OCI-LY1 (cell line): Measurements from ENCODE around the gene TSN.
A peak's percentile ranks its signal among the peaks of the same experiment; 100 is the strongest.

Experiments used
- H2AFZ ChIP-seq: fragments of 200-600 bp; sonication (generic), shearing (Covaris generic); 2 replicates; pipeline ENCODE4 v1.6.0; 2014; ENCODE audit warnings: antibody characterized with exemption, mild to moderate bottlenecking, low read length
- H3F3A ChIP-seq: fragments of 200-600 bp; sonication (generic), shearing (Covaris generic); 2 replicates; pipeline ENCODE4 v1.6.0; 2014; ENCODE audit warnings: mild to moderate bottlenecking, antibody characterized with exemption, low read length, moderate library complexity; ENCODE audit not compliant: insufficient read depth
- H3K27ac ChIP-seq: fragments of 200-600 bp; sonication (generic); 2 replicates; pipeline ENCODE4 v1.5.1; 2014; ENCODE audit warnings: low read length, mixed run types, mild to moderate bottlenecking, low read depth; ENCODE audit not compliant: poor library complexity, severe bottlenecking
- H3K27me3 ChIP-seq: fragments of 200-600 bp; sonication (generic); 2 replicates; pipeline ENCODE4 v1.6.0; 2014; ENCODE audit warnings: antibody characterized with exemption, mild to moderate bottlenecking, low read length, moderate library complexity; ENCODE audit not compliant: insufficient read depth
- H3K36me3 ChIP-seq: fragments of 200-600 bp; sonication (generic); 2 replicates; pipeline ENCODE4 v1.6.1; 2014; ENCODE audit warnings: mild to moderate bottlenecking, antibody characterized with exemption, low read length, moderate library complexity, mixed read lengths; ENCODE audit not compliant: insufficient read depth
- H3K4me1 ChIP-seq: fragments of 200-600 bp; sonication (generic); 2 replicates; pipeline ENCODE4 v1.5.1; 2014; ENCODE audit warnings: mild to moderate bottlenecking, low read length, moderate library complexity; ENCODE audit not compliant: insufficient read depth, severe bottlenecking
- H3K4me2 ChIP-seq: fragments of 200-600 bp; sonication (generic), shearing (Covaris generic); 2 replicates; pipeline ENCODE4 v1.6.1; 2014; ENCODE audit warnings: low read length
- H3K4me3 ChIP-seq: fragments of 200-600 bp; sonication (generic); 2 replicates; pipeline ENCODE4 v1.5.1; 2014; ENCODE audit warnings: low read length, low read depth, mild to moderate bottlenecking, mixed read lengths; ENCODE audit not compliant: poor library complexity, severe bottlenecking
- H3K79me2 ChIP-seq: fragments of 200-600 bp; shearing (Covaris generic); 2 replicates; pipeline ENCODE4 v1.6.1; 2016; ENCODE audit warnings: mixed run types, low read length, mixed read lengths; ENCODE audit not compliant: insufficient read depth
- H3K9ac ChIP-seq: fragments of 200-600 bp; sonication (generic), shearing (Covaris generic); 2 replicates; pipeline ENCODE4 v1.6.1; 2014; ENCODE audit warnings: mild to moderate bottlenecking, low read length, mixed read lengths
- H3K9me2 ChIP-seq: fragments of 200-600 bp; sonication (generic), shearing (Covaris generic); 2 replicates; pipeline ENCODE4 v1.6.1; 2014; ENCODE audit warnings: low read depth, mild to moderate bottlenecking, low read length, mixed read lengths
- H3K9me3 ChIP-seq: fragments of 200-600 bp; shearing (Covaris generic); 2 replicates; pipeline ENCODE4 v1.6.1; 2014; ENCODE audit warnings: low read length, mixed read lengths
- H4K20me1 ChIP-seq: fragments of 200-600 bp; sonication (generic), shearing (Covaris generic); 2 replicates; pipeline ENCODE4 v1.6.0; 2016; ENCODE audit warnings: mild to moderate bottlenecking, low read length; ENCODE audit not compliant: insufficient read depth
- CTCF ChIP-seq: fragments of 200-600 bp; sonication (generic), shearing (Covaris generic); IDR thresholded peaks from 2 replicates; pipeline ENCODE4 v1.5.1; 2017; ENCODE audit warnings: mild to moderate bottlenecking, antibody characterized with exemption, low read length, moderate library complexity, mixed read lengths
- EZH2 ChIP-seq: fragments of 200-600 bp; sonication (generic), shearing (Covaris generic); IDR thresholded peaks from 2 replicates; pipeline ENCODE4 v1.8.0; 2017; ENCODE audit warnings: borderline replicate concordance, mixed run types, mild to moderate bottlenecking, antibody characterized with exemption, low read length, moderate library complexity, mixed read lengths

TSN gene

GRCh38 chr2:121736140-121736461 lies 19.4 kb upstream of the TSN start:
- Histone ChIP-seq H3K4me3 (peak overlapping the region; percentile 88), H3K9me3 (no peaks in the 10 kb centered on the region), H3K4me2 (peak overlapping the region; percentile 91), H4K20me1 (no peaks in the 10 kb centered on the region), H3F3A (no peaks in the 10 kb centered on the region), H3K9me2 (no peaks in the 10 kb centered on the region), H3K79me2 (peaks cover 25% of the 10 kb centered on the region), H3K27me3 (no peaks in the 10 kb centered on the region), H3K9ac (peak overlapping the region; percentile 81), H3K36me3 (peaks cover 48% of the 10 kb centered on the region), H2AFZ (no peak overlapping the region), H3K4me1 (peaks cover 28% of the 10 kb centered on the region), H3K27ac (peak overlapping the region; percentile 68)
- TF ChIP-seq CTCF (no peak), EZH2 (no peak)

- Histone ChIP-seq H3K9ac (peak within 1 kb of the TSS; percentile 81), H3K27ac (peak within 1 kb of the TSS; percentile 68), H3K4me2 (peak within 1 kb of the TSS; percentile 91), H2AFZ (no peak within 1 kb of the TSS), H3K36me3 (peaks cover 42% of the 10 kb centered on the region), H3K9me3 (no peaks in the 10 kb centered on the region), H3K79me2 (peaks cover 25% of the 10 kb centered on the region), H3K4me1 (peaks cover 28% of the 10 kb centered on the region), H3K9me2 (no peaks in the 10 kb centered on the region), H3K27me3 (no peaks in the 10 kb centered on the region), H3K4me3 (peak within 1 kb of the TSS; percentile 88), H3F3A (no peaks in the 10 kb centered on the region), H4K20me1 (no peaks in the 10 kb centered on the region)
- TF ChIP-seq CTCF = no peak
- TF ChIP-seq EZH2 = no peak
These were observed 18.8 kb upstream of the TSN start, which contains the start of gene NIFK for GRCh38 chr2:121736462-121737336. NIFK (minus strand) TSS chr2:121736875; CDS start chr2:121736850, 25 bp downstream.

- Histone ChIP-seq H3K36me3 (peaks cover 4% of the 10 kb centered on the region; the same call in 1 of the 2 replicates), H3K9me2 (no peaks in the 10 kb centered on the region), H2AFZ (no peak overlapping the region), H3K4me2 (no peak overlapping the region), H3K4me3 (no peak overlapping the region), H3K79me2 (peaks cover 7% of the 10 kb centered on the region), H3F3A (no peaks in the 10 kb centered on the region), H3K9ac (no peak overlapping the region), H3K9me3 (no peaks in the 10 kb centered on the region), H4K20me1 (no peaks in the 10 kb centered on the region), H3K4me1 (peaks cover 22% of the 10 kb centered on the region), H3K27me3 (no peaks in the 10 kb centered on the region), H3K27ac (no peak overlapping the region)
- TF ChIP-seq CTCF (no peak), EZH2 (no peak)
These were observed 14.5 kb upstream of the TSN start for GRCh38 chr2:121740973-121741372.
